AG04450 (cell line): ENCODE results near the gene WWP2. TPM values are rescaled to one million over a fixed set of nuclear protein-coding genes. Genes with fewer than 3 reads are reported as not detected.

ENCODE experiments used
- CTCF ChIA-PET: fragments of 300-600, 350-600 bp; formaldehyde crosslinking; extraction: SDS; loops from one replicate; lab custom pipeline; 2022; ENCODE audit warnings: antibody characterized with exemption, inconsistent platforms; lab: Charles Lee
- POLR2A ChIA-PET: fragments of 350-600 bp; formaldehyde crosslinking; extraction: SDS; loops from one replicate; lab custom pipeline; 2021; ENCODE audit warnings: antibody characterized with exemption, inconsistent platforms; lab: Yijun Ruan, JAX
- DNase-seq: peaks from one replicate; pipeline ENCODE4 v3.0.0-alpha.2; 2011; ENCODE audit warnings: low read depth, low spot score
- H3K27ac ChIP-seq: one replicate; pipeline ENCODE4 v1.5.1; 2012; ENCODE audit warnings: low read depth, low read length, control low read depth
- H3K27me3 ChIP-seq: one replicate; pipeline ENCODE4 v1.6.0; 2012; ENCODE audit warnings: low read length; ENCODE audit not compliant: control insufficient read depth, insufficient read depth
- H3K4me3 ChIP-seq: 2 replicates; pipeline ENCODE4 v1.5.1; 2011; ENCODE audit warnings: mild to moderate bottlenecking, low read depth, low read length, control low read depth
- H3K9me3 ChIP-seq: 2 replicates; pipeline ENCODE4 v1.5.1; 2012; ENCODE audit warnings: low read length; ENCODE audit not compliant: control insufficient read depth, insufficient read depth
- CTCF ChIP-seq: IDR thresholded peaks from 2 replicates; pipeline ENCODE4 v1.5.1; 2011; ENCODE audit warnings: low read depth, low read length, control low read depth, inconsistent platforms
- polyA plus RNA-seq: library from polyadenylated mRNA; depleted of rRNA; stranded (reverse); fragments of >200 nt; gene quantifications from 2 replicates; pipeline ENCODE4 v1.2.3, GENCODE V29; 2011

Gene WWP2
- polyA plus RNA-seq, 1 experiment = 13.4 TPM

- no peak overlapping the region for H3K4me3 ChIP-seq
- no peaks in the 10 kb centered on the region for H3K9me3 ChIP-seq
- no peak for DNase-seq
- H3K27me3 ChIP-seq = no peaks in the 10 kb centered on the region
- ChIA-PET POLR2A (no interaction called here), CTCF (no interaction called here)
- no peak overlapping the region for H3K27ac ChIP-seq
- no peak for TF ChIP-seq CTCF
These were observed 65.4 kb downstream of the WWP2 start for GRCh38 chr16:69827524-69827923.

GRCh38 chr16:69829338-69829737 is 67.2 kb downstream of the WWP2 start:
- no peak for DNase-seq
- Histone ChIP-seq H3K4me3 (no peak overlapping the region), H3K27ac (no peak overlapping the region), H3K27me3 (no peaks in the 10 kb centered on the region), H3K9me3 (no peaks in the 10 kb centered on the region)
- ChIA-PET POLR2A (no interaction called here), CTCF (interaction anchor here (0.7 kb wide), 1 partner anchor 336 kb away, joined by 3 read pairs; no protein-coding TSS in a partner anchor)
- TF ChIP-seq CTCF = no peak

- Histone ChIP-seq H3K27ac (peak overlapping the region; percentile 61), H3K27me3 (no peaks in the 10 kb centered on the region), H3K4me3 (no peak overlapping the region), H3K9me3 (no peaks in the 10 kb centered on the region)
- no peak for DNase-seq
- TF ChIP-seq CTCF = no peak
- ChIA-PET POLR2A (no interaction called here), CTCF (no interaction called here)
These were observed 68.0 kb downstream of the WWP2 start for GRCh38 chr16:69830146-69830533.

GRCh38 chr16:69830534-69831211 is 68.5 kb downstream of the WWP2 start:
- POLR2A ChIA-PET = no interaction called here
- Histone ChIP-seq H3K27me3 (no peaks in the 10 kb centered on the region), H3K27ac (peak overlapping the region; percentile 61), H3K9me3 (no peaks in the 10 kb centered on the region), H3K4me3 (no peak overlapping the region)
- CTCF ChIA-PET = no interaction called here
- no peak for TF ChIP-seq CTCF
- DNase-seq = no peak

- no peak overlapping the region for H3K27ac ChIP-seq
- no peak for TF ChIP-seq CTCF
- ChIA-PET POLR2A (no interaction called here), CTCF (interaction anchor here (0.6 kb wide), 1 partner anchor 52 kb away, joined by 6 read pairs; no protein-coding TSS in a partner anchor)
- DNase-seq = no peak
- H3K4me3 ChIP-seq = no peak overlapping the region
- H3K9me3 ChIP-seq = no peaks in the 10 kb centered on the region
- no peaks in the 10 kb centered on the region for H3K27me3 ChIP-seq
These were observed 69.3 kb downstream of the WWP2 start for GRCh38 chr16:69831212-69832123.
